Panc1 (cell line): ENCODE data around the gene TMCO2. TPM values are rescaled to one million over a fixed set of nuclear protein-coding genes. Genes with fewer than 3 reads are reported as not detected.

Experiments
- ATAC-seq: fragments of 200-7000 bp; cut with Tn5 transposase; 2 replicates; pipeline ENCODE4 v1.9.1; 2020; ENCODE audit warnings: mild to moderate bottlenecking, moderate library complexity
- BruUV-seq: library from RNA; stranded (reverse); fragments of 400-500 nt; replicated peaks from 2 replicates; lab custom pipeline; 2021; lab: Mats Ljungman, UMichigan
- CTCF ChIA-PET: fragments of 300-600 bp; sonication (Branson Sonifier 250); formaldehyde crosslinking; loops from one replicate; lab custom pipeline; 2022; ENCODE audit warnings: antibody characterized with exemption; lab: Charles Lee
- POLR2A ChIA-PET: fragments of 300-600 bp; sonication (Branson Sonifier 250); formaldehyde crosslinking; loops from one replicate; lab custom pipeline; 2022; ENCODE audit warnings: antibody characterized with exemption; lab: Charles Lee
- DNase-seq: peaks from one replicate; pipeline ENCODE4 v3.0.0-alpha.2; 2010; ENCODE audit warnings: low read depth, low spot score
- H3K27ac ChIP-seq: 2 replicates; pipeline ENCODE4 v1.5.1; 2011; ENCODE audit warnings: mild to moderate bottlenecking, low read length, inconsistent platforms
- H3K27me3 ChIP-seq: fragments of 200-500 bp; sonication (Bioruptor generic); 2 replicates; pipeline ENCODE4 v1.6.0; 2014; ENCODE audit warnings: low read length, inconsistent platforms; ENCODE audit not compliant: control insufficient read depth, insufficient read depth
- H3K36me3 ChIP-seq: fragments of 200-500 bp; sonication (Bioruptor generic); 2 replicates; pipeline ENCODE4 v1.5.1; 2014; ENCODE audit warnings: inconsistent platforms, mild to moderate bottlenecking, low read length, moderate library complexity; ENCODE audit not compliant: control insufficient read depth, insufficient read depth
- H3K4me1 ChIP-seq: 2 replicates; pipeline ENCODE4 v1.5.1; 2011; ENCODE audit warnings: inconsistent platforms, mild to moderate bottlenecking, low read length, moderate library complexity; ENCODE audit not compliant: control insufficient read depth, insufficient read depth
- H3K4me3 ChIP-seq, 2 experiments: 2 replicates each; pipeline ENCODE4 v1.5.1; 2011 to 2012; ENCODE audit warnings: low read depth in 2 of 2, low read length in 2 of 2, mild to moderate bottlenecking in 2 of 2, inconsistent platforms in 1 of 2, moderate library complexity in 1 of 2
- H3K9me3 ChIP-seq: fragments of 200-500 bp; sonication (Bioruptor generic); 2 replicates; pipeline ENCODE4 v1.5.1; 2014; ENCODE audit warnings: low read depth, mild to moderate bottlenecking, inconsistent platforms, low read length, moderate library complexity; ENCODE audit not compliant: control insufficient read depth, insufficient read depth
- POLR2AphosphoS5 ChIP-seq: IDR thresholded peaks from 2 replicates; pipeline ENCODE4 v1.6.1; 2012; ENCODE audit warnings: mild to moderate bottlenecking, low read depth, low read length, moderate library complexity
- REST ChIP-seq, 2 experiments: IDR thresholded peaks; 2 replicates each; pipeline ENCODE4 v1.6.1; 2011 to 2012; ENCODE audit warnings: low read depth in 2 of 2, control low read depth in 1 of 2, low read length in 1 of 2, mild to moderate bottlenecking in 1 of 2, moderate library complexity in 1 of 2; ENCODE audit not compliant: insufficient read depth in 1 of 2
- SIN3A ChIP-seq: IDR thresholded peaks from 2 replicates; pipeline ENCODE4 v1.6.1; 2012; ENCODE audit warnings: low read depth, mild to moderate bottlenecking, low read length, moderate library complexity, borderline replicate concordance; ENCODE audit not compliant: insufficient read depth
- TCF7L2 ChIP-seq: IDR thresholded peaks from 2 replicates; pipeline ENCODE4 v1.6.1; 2011; ENCODE audit warnings: mild to moderate bottlenecking, low read depth, low read length, inconsistent platforms
- in situ Hi-C: cut with HindIII; loops from 2 replicates; pipeline ENCODE4 v1.10.0; 2016; ENCODE audit warnings: low sequenced_read_pairs, low pct_unique_long_range_greater_than_20kb
- intact Hi-C: fragments of 100-400 bp; cut with micrococcal nuclease; formaldehyde crosslinking; loops from one replicate; pipeline ENCODE4 v1.10.0; 2022; ENCODE audit not compliant: unreplicated experiment
- total RNA-seq: library from RNA; stranded (reverse); gene quantifications from one replicate; pipeline ENCODE4 v1.2.1, GENCODE V29; 2021; ENCODE audit not compliant: unreplicated experiment
- TF ChIP-seq, protein P1 (sequence below): fragments of 450-650 bp; IDR thresholded peaks from 2 replicates; pipeline ENCODE4 v1.5.1; 2017; ENCODE audit warnings: mild to moderate bottlenecking

The TMCO2 gene
- total RNA-seq, 1 experiment from 2014 or later: not detected

DNA sequence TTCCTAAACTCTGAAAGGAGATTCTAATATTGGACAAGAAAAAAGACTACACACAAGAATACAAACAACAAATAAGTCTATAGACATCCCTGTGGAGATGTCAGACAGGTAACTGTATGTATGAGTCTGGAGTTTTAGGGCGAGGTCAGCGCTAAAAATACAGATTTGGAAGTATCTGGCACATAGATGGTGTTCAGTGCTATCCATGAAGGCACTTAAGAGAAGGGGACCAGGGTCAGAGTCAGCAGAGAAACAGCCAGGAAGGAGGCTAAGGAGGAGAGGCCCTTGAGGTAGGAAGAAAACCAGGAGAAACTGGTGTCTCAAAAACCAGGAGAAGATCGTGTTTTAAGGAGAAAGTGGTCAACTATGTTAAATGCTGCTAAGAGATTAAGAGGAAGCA, 28.4 kb downstream of the TMCO2 start:
- in situ Hi-C loops (no loop called here), intact Hi-C loops (no loop called here)
- Histone ChIP-seq H3K36me3 (peaks cover 15% of the 10 kb centered on the region), H3K4me3 (no peak overlapping the region), H3K9me3 (no peaks in the 10 kb centered on the region), H3K27me3 (no peaks in the 10 kb centered on the region), H3K27ac (no peak overlapping the region), H3K4me1 (no peaks in the 10 kb centered on the region)
- ATAC-seq (no peak), DNase-seq (no peak)
- TF ChIP-seq, protein P1, sequence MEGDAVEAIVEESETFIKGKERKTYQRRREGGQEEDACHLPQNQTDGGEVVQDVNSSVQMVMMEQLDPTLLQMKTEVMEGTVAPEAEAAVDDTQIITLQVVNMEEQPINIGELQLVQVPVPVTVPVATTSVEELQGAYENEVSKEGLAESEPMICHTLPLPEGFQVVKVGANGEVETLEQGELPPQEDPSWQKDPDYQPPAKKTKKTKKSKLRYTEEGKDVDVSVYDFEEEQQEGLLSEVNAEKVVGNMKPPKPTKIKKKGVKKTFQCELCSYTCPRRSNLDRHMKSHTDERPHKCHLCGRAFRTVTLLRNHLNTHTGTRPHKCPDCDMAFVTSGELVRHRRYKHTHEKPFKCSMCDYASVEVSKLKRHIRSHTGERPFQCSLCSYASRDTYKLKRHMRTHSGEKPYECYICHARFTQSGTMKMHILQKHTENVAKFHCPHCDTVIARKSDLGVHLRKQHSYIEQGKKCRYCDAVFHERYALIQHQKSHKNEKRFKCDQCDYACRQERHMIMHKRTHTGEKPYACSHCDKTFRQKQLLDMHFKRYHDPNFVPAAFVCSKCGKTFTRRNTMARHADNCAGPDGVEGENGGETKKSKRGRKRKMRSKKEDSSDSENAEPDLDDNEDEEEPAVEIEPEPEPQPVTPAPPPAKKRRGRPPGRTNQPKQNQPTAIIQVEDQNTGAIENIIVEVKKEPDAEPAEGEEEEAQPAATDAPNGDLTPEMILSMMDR: no peak
- TF ChIP-seq TCF7L2: no peak
- no peak for TF ChIP-seq SIN3A
- TF ChIP-seq POLR2AphosphoS5: no peak
- TF ChIP-seq REST (IDR thresholded peaks at IDR 0.05; ENCODE audit: insufficient read depth in 1 of 2, low read depth in 2 of 2, low read length in 1 of 2): no peak
- POLR2A ChIA-PET: no interaction called here
- BruUV-seq: no TSS peak
- CTCF ChIA-PET: no interaction called here

GRCh38 chr1:40281853-40282252, 34.1 kb downstream of the TMCO2 start:
- Histone ChIP-seq H3K27me3 (no peaks in the 10 kb centered on the region), H3K4me3 (no peak overlapping the region), H3K36me3 (peaks cover 9% of the 10 kb centered on the region; the same call in 1 of the 2 replicates), H3K4me1 (no peaks in the 10 kb centered on the region), H3K27ac (no peak overlapping the region), H3K9me3 (no peaks in the 10 kb centered on the region)
- intact Hi-C loops: no loop called here
- ATAC-seq: no peak
- ChIA-PET CTCF (interaction anchor here (1.5 kb wide), 1 partner anchor 138 kb away, joined by 5 read pairs; no protein-coding TSS in a partner anchor), POLR2A (no interaction called here)
- DNase-seq: no peak
- no peak for TF ChIP-seq POLR2AphosphoS5
- TF ChIP-seq, protein P1: no peak
- TF ChIP-seq TCF7L2: no peak
- TF ChIP-seq REST (IDR thresholded peaks at IDR 0.05; ENCODE audit: insufficient read depth in 1 of 2, low read depth in 2 of 2, low read length in 1 of 2): no peak
- TF ChIP-seq SIN3A: no peak
- in situ Hi-C loops: no loop called here
- BruUV-seq: no TSS peak
